ENCODE results near the gene HIVEP1. TPM values are rescaled to one million over a fixed set of nuclear protein-coding genes. Genes with fewer than 3 reads are reported as not detected.

The HIVEP1 gene
- total RNA-seq, 2 donors from 2014 or later, result 35.2 to 38.0 TPM

DNA sequence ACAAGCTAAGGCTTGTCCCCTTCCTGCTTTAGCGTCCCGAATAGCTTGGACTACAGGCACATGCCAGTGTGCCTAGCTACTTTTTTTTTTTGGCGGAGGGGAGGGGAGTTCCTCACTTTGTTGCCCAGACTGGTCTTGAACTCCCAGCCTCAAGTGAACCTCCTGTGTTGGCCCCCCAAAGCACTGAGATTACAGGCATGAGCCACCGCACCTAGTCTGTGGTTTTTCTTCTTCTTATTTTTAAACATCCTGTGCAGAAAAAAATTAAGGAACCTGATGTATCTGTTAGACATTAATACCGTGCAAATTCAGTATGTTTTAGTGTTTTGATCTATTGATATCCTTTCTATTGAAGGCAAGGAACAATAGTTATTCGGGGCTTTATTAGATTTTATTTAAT is 25.7 kb downstream of the HIVEP1 start:
- 50% methylated on average over 6 of the region's 6 CpGs for WGBS
- no peak for DNase-seq (ENCODE audit: low spot score)

DNA sequence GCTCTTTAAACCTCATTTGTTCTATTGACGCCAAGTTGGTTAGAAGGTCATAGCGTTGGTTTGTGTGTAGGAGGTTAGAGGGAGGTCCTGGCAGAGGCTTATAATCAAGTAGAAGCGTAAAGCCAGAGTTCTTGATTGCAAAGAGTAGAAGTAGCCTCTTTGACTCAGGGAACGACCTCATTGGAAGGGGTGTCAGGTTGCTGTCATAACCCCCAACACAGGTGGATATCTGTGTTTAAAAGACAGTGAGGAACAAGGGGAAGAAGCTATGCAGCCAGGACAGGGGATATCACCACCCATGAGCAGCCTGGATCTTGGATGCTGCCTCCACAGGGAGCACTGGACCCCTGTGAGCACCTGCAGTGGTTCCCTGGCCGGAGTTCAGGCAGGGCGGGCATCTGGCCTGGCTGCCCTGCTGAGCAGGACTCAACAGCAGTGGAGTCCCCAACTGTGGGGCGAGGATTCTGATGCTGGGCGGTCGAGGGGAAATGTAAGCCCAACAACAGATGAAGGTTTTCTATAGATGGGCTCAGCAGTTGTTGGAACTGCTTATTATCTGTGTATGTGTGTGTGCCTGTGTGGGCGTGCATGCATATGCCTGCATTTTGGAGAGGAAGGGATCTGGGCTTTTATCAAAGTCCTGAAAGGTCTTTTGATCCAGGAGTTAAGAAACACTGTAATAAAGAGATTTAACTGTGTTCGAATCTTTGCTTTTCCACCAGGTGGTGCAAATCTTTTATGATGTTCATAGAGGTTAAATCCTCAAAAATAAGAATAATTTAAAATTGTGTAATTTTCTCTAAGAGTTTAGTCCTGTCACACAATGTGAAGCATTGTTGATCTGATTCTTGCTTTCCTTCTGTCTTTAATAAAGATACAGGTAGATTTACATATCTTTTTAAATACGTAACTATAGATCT is 27.7 kb downstream of the HIVEP1 start:
- intact Hi-C loops (cut with DNase I), result no loop called here
- no peak for DNase-seq (ENCODE audit: low spot score)
- H3K36me3 ChIP-seq, result no peaks in the 10 kb centered on the region
- no peaks in the 10 kb centered on the region for H3K9me3 ChIP-seq
- TF ChIP-seq, protein P1, sequence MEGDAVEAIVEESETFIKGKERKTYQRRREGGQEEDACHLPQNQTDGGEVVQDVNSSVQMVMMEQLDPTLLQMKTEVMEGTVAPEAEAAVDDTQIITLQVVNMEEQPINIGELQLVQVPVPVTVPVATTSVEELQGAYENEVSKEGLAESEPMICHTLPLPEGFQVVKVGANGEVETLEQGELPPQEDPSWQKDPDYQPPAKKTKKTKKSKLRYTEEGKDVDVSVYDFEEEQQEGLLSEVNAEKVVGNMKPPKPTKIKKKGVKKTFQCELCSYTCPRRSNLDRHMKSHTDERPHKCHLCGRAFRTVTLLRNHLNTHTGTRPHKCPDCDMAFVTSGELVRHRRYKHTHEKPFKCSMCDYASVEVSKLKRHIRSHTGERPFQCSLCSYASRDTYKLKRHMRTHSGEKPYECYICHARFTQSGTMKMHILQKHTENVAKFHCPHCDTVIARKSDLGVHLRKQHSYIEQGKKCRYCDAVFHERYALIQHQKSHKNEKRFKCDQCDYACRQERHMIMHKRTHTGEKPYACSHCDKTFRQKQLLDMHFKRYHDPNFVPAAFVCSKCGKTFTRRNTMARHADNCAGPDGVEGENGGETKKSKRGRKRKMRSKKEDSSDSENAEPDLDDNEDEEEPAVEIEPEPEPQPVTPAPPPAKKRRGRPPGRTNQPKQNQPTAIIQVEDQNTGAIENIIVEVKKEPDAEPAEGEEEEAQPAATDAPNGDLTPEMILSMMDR (IDR thresholded peaks at IDR 0.05), result no peak
- TF ChIP-seq POLR2A (IDR thresholded peaks at IDR 0.05) (no peak), POLR2AphosphoS5 (IDR thresholded peaks at IDR 0.05) (no peak)
- WGBS, result 79% methylated on average over 12 of the region's 12 CpGs
- H3K4me1 ChIP-seq (replicated peaks), result no peaks in the 10 kb centered on the region
- H3K27ac ChIP-seq, result no peak overlapping the region
- no peak overlapping the region for H3K4me3 ChIP-seq
- no peaks in the 10 kb centered on the region for H3K27me3 ChIP-seq (replicated peaks; ENCODE audit: insufficient read depth)

More for the DNA sequence above, 25.7 kb downstream of the HIVEP1 start:
- TF ChIP-seq POLR2AphosphoS5 (IDR thresholded peaks at IDR 0.05) (no peak), POLR2A (IDR thresholded peaks at IDR 0.05) (no peak)
- TF ChIP-seq, protein P1 (IDR thresholded peaks at IDR 0.05), result no peak
- H3K36me3 ChIP-seq, result no peaks in the 10 kb centered on the region
- no peaks in the 10 kb centered on the region for H3K9me3 ChIP-seq
- H3K27ac ChIP-seq, result no peak overlapping the region
- H3K4me1 ChIP-seq (replicated peaks), result no peaks in the 10 kb centered on the region
- H3K27me3 ChIP-seq (replicated peaks; ENCODE audit: insufficient read depth), result no peaks in the 10 kb centered on the region
- intact Hi-C loops (cut with DNase I), result no loop called here
- H3K4me3 ChIP-seq, result no peak overlapping the region

DNA sequence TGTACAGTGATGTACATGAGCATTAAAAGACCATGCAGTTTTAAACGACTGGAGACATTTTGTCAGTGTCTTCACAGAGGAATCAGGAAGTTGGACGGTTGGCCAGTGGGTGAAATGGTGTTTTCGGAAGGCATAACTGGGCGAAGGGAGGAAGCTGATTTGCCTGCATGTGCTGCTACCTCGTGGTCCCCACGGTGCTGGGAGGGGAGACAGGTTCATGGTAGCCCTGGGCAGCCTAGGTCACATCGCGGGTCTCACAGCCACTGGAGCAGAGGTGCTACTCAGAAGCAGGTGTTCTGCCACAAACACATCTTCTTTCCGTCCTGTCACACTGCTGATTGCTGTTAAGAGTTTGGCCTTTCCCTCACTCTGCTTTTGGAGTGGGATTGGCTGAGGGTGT is 35.2 kb downstream of the HIVEP1 start:
- no peaks in the 10 kb centered on the region for H3K4me1 ChIP-seq (replicated peaks)
- H3K4me3 ChIP-seq, result no peak overlapping the region
- TF ChIP-seq, protein P1 (IDR thresholded peaks at IDR 0.05), result no peak
- TF ChIP-seq POLR2A (IDR thresholded peaks at IDR 0.05) (no peak), POLR2AphosphoS5 (IDR thresholded peaks at IDR 0.05) (no peak)
- no peak overlapping the region for H3K27ac ChIP-seq
- H3K9me3 ChIP-seq, result no peaks in the 10 kb centered on the region
- 92% methylated on average over 9 of the region's 9 CpGs for WGBS
- DNase-seq (ENCODE audit: low spot score), result no peak
- intact Hi-C loops (cut with DNase I), result no loop called here
- H3K27me3 ChIP-seq (replicated peaks; ENCODE audit: insufficient read depth), result no peaks in the 10 kb centered on the region
- no peaks in the 10 kb centered on the region for H3K36me3 ChIP-seq

DNA sequence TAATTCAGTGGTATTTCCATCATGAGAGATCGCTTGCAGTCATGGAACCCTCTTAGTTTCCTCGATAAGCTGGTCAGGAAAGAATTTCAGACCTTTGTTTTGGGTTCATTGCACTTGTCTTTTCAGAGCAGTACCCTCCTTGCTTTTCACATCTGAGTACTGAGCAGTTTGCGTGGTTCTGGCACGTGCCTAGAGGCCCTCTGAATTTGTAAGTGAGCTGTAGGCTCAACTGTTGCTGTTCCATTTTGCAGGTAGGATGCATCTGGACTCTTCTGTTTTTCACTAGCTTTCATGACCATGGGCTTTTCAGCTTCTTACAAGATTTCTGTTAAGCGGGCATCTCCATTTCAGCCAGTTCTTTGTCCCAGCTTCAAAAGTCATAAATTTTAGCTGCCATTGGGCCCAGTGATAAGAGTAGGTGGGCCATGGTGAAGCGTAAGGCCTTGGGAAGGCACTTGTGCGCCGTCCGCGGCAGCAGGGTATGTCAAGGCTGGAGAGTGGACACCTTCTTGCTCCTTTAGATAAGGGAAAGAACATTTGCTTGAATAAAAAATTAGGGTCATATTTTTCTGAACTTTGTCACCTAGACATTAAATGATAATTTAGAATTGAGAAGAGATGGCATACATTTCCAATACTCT is 35.8 kb downstream of the HIVEP1 start:
- no peak for DNase-seq (ENCODE audit: low spot score)
- no peaks in the 10 kb centered on the region for H3K4me1 ChIP-seq (replicated peaks)
- H3K27me3 ChIP-seq (replicated peaks; ENCODE audit: insufficient read depth), result no peaks in the 10 kb centered on the region
- no peak overlapping the region for H3K4me3 ChIP-seq
- intact Hi-C loops (cut with DNase I), result no loop called here
- no peaks in the 10 kb centered on the region for H3K36me3 ChIP-seq
- TF ChIP-seq, protein P1 (IDR thresholded peaks at IDR 0.05), result no peak
- TF ChIP-seq POLR2A (IDR thresholded peaks at IDR 0.05) (no peak), POLR2AphosphoS5 (IDR thresholded peaks at IDR 0.05) (no peak)
- H3K27ac ChIP-seq, result no peak overlapping the region
- 97% methylated on average over 10 of the region's 10 CpGs for WGBS
- H3K9me3 ChIP-seq, result no peaks in the 10 kb centered on the region

Data from prostate gland (tissue), 2 donors.